ENCODE results near the gene NOLC1. TPM values are rescaled to one million over a fixed set of nuclear protein-coding genes. Genes with fewer than 3 reads are reported as not detected.
A peak's percentile ranks its signal among the peaks of the same experiment; 100 is the strongest.

NOLC1 gene
- total and polyA plus RNA-seq, 2 donors (not counting 1 experiment from before 2014, with no cell fraction given) = 32.9 to 45.0 TPM

GRCh38 chr10:102152545-102152890 lies 329 bp downstream of the NOLC1 start:
- H3K4me3 Mint-ChIP-seq = peak overlapping the region; percentile 95
- Histone ChIP-seq H3K9ac (ENCODE audit: low read length) (peak overlapping the region; percentile 99), H3K4me3 (ENCODE audit: control extremely low read depth in 1 of 5, extremely low read depth in 1 of 5, insufficient read depth in 1 of 5, low read depth in 2 of 5, low read length in 4 of 5) (peak overlapping the region; percentile 22 to 99 (median 96)), H2AFZ (ENCODE audit: insufficient read depth, low read depth, low read length, poor library complexity, severe bottlenecking) (peak overlapping the region; percentile 89), H3K4me1 (ENCODE audit: control insufficient read depth in 2 of 2, insufficient read depth in 2 of 2, low read length in 2 of 2) (peaks cover 15 to 24% of the 10 kb centered on the region in 2 donors), H3K27ac (ENCODE audit: low read length in 2 of 2) (peak overlapping the region; percentile 85 to 93), H4K20me1 (ENCODE audit: control insufficient read depth, insufficient read depth, low read length, poor library complexity, severe bottlenecking) (peaks cover 38% of the 10 kb centered on the region), H3K9me3 (ENCODE audit: control extremely low read depth in 1 of 3, control insufficient read depth in 2 of 3, insufficient read depth in 1 of 3, low read length in 2 of 3) (peaks cover 0 to 5% (median 0%) of the 10 kb centered on the region in 3 donors), H3K4me2 (replicated peaks; ENCODE audit: low read depth, low read length, poor library complexity, severe bottlenecking) (peak overlapping the region; percentile 95), H3K36me3 (replicated peaks in 1 of 2; ENCODE audit: control extremely low read depth in 1 of 2, control insufficient read depth in 1 of 2, extremely low read depth in 1 of 2, insufficient read depth in 2 of 2, low read length in 1 of 2) (peaks cover 0 to 45% of the 10 kb centered on the region in 2 experiments), H3K79me2 (ENCODE audit: control insufficient read depth, insufficient read depth, low read length) (peaks cover 53% of the 10 kb centered on the region), H3K27me3 (replicated peaks in 1 of 4; ENCODE audit: control extremely low read depth in 1 of 4, control insufficient read depth in 3 of 4, insufficient read depth in 4 of 4, low read length in 3 of 4) (no peaks in the 10 kb centered on the region)
- DNase-seq = no peak
- ChIA-PET POLR2A (interaction anchor here (0.6 kb wide), 3 partner anchors 30 to 101 kb away, joined by 3 to 5 read pairs (median 5); no protein-coding TSS in a partner anchor), CTCF (interaction anchor here (0.7 to 1.4 kb wide), 5 partner anchors 17 to 271 kb away, joined by 3 to 5 read pairs (median 3); partner anchors contain the start of gene PPRC1)
- peaks cover 36% of the 10 kb centered on the region for H3K4me1 Mint-ChIP-seq
- under 1% methylated on average over 18 of the region's 19 CpGs for WGBS (ENCODE audit: insufficient coverage)
- H3K9me3 Mint-ChIP-seq (ENCODE audit: insufficient read depth) = no peaks in the 10 kb centered on the region
- peak; percentile 0 for ATAC-seq (ENCODE audit: low read depth)
- TF ChIP-seq EZH2 (IDR thresholded peaks at IDR 0.05; ENCODE audit: borderline replicate concordance, insufficient read depth, low read depth, low read length, poor library complexity, severe bottlenecking) (no peak), CTCF (IDR thresholded peaks at IDR 0.05) (no peak)
- peak overlapping the region; percentile 95 for H3K27ac Mint-ChIP-seq
- no peaks in the 10 kb centered on the region for H3K27me3 Mint-ChIP-seq
- intact Hi-C loops (cut with micrococcal nuclease) = loop anchor here (1.0 to 5.0 kb wide), 12 partner anchors 20 to 1244 kb away; partner anchors contain the start of genes ARL3, ARMH3, ATP5MK and FBXL15

DNA sequence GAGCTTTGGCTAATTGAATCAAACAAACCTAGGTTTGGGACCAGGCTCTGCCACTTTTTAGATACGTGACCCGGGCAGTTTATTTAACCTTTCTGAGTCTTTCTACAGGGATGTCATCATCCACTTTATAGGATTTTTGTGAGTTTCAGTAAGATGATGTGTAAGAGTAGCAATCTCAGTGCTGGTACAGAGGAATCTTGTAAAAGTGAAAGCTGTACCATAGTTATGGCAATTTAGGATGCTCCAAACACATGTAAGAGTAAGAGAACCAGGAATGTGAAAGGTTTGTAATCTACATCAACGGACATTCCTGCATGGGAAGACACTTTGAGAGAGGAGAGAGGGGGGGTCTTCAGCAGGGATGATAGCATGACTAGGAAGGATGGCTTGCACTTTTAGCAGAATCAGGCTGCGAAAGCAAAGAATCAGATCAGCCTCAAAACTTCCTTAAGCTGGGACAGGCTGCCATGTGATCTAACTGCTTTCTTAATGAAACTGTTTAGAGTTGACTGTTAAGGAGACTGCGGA lies 968 bp downstream of the NOLC1 start:
- Histone ChIP-seq H3K27ac (ENCODE audit: low read length in 2 of 2) (peak overlapping the region; percentile 85 to 93), H4K20me1 (ENCODE audit: control insufficient read depth, insufficient read depth, low read length, poor library complexity, severe bottlenecking) (peaks cover 43% of the 10 kb centered on the region), H3K27me3 (replicated peaks in 1 of 4; ENCODE audit: control extremely low read depth in 1 of 4, control insufficient read depth in 3 of 4, insufficient read depth in 4 of 4, low read length in 3 of 4) (no peaks in the 10 kb centered on the region), H3K36me3 (replicated peaks in 1 of 2; ENCODE audit: control extremely low read depth in 1 of 2, control insufficient read depth in 1 of 2, extremely low read depth in 1 of 2, insufficient read depth in 2 of 2, low read length in 1 of 2) (peaks cover 0 to 45% of the 10 kb centered on the region in 2 experiments), H3K79me2 (ENCODE audit: control insufficient read depth, insufficient read depth, low read length) (peaks cover 60% of the 10 kb centered on the region), H3K4me1 (ENCODE audit: control insufficient read depth in 2 of 2, insufficient read depth in 2 of 2, low read length in 2 of 2) (peaks cover 15 to 24% of the 10 kb centered on the region in 2 donors), H3K9ac (ENCODE audit: low read length) (peak overlapping the region; percentile 99), H3K4me2 (replicated peaks; ENCODE audit: low read depth, low read length, poor library complexity, severe bottlenecking) (peak overlapping the region; percentile 95), H2AFZ (ENCODE audit: insufficient read depth, low read depth, low read length, poor library complexity, severe bottlenecking) (peak overlapping the region; percentile 89), H3K4me3 (ENCODE audit: control extremely low read depth in 1 of 5, extremely low read depth in 1 of 5, insufficient read depth in 1 of 5, low read depth in 2 of 5, low read length in 4 of 5) (peak overlapping the region; percentile 22 to 99 (median 96)), H3K9me3 (ENCODE audit: control extremely low read depth in 1 of 3, control insufficient read depth in 2 of 3, insufficient read depth in 1 of 3, low read length in 2 of 3) (peaks cover 0 to 5% (median 0%) of the 10 kb centered on the region in 3 donors)
- H3K4me1 Mint-ChIP-seq = peaks cover 36% of the 10 kb centered on the region
- H3K9me3 Mint-ChIP-seq (ENCODE audit: insufficient read depth) = no peaks in the 10 kb centered on the region
- intact Hi-C loops (cut with micrococcal nuclease) = loop anchor here (2.0 to 5.0 kb wide), 3 partner anchors 268 to 1244 kb away; partner anchors contain the start of genes ARL3, ATP5MK, FBXL15 and PDCD11
- WGBS (ENCODE audit: insufficient coverage) = 23% methylated on average over 3 of the region's 5 CpGs
- TF ChIP-seq EZH2 (IDR thresholded peaks at IDR 0.05; ENCODE audit: borderline replicate concordance, insufficient read depth, low read depth, low read length, poor library complexity, severe bottlenecking) = no peak
- TF ChIP-seq CTCF (IDR thresholded peaks at IDR 0.05) = no peak
- H3K27me3 Mint-ChIP-seq = no peaks in the 10 kb centered on the region
- ATAC-seq (ENCODE audit: low read depth) (no peak), DNase-seq (no peak)
- ChIA-PET POLR2A (interaction anchor here (0.6 to 1.4 kb wide), 2 partner anchors 31 to 102 kb away, joined by 4 to 5 read pairs; no protein-coding TSS in a partner anchor), CTCF (interaction anchor here (1.2 to 1.5 kb wide), 2 partner anchors 17 to 20 kb away, joined by 4 read pairs; partner anchors contain the start of gene PPRC1)
- H3K4me3 Mint-ChIP-seq = peak overlapping the region; percentile 95
- peak overlapping the region; percentile 95 for H3K27ac Mint-ChIP-seq
